Measurements from ENCODE around the gene ARHGAP11A. TPM values are rescaled to one million over a fixed set of nuclear protein-coding genes. Genes with fewer than 3 reads are reported as not detected.

The ARHGAP11A gene
- total and polyA plus RNA-seq, 2 of the 8 experiments (the other 6 are each of a cell fraction or from before 2014, with no cell fraction given) = 8.1 to 112 TPM

GRCh38 chr15:32687556-32687955, 72.3 kb downstream of the ARHGAP11A start (continued):
- TF ChIP-seq RBBP5 (IDR thresholded peaks at IDR 0.05; ENCODE audit: borderline replicate concordance, low read depth, low read length) = no peak
- TF ChIP-seq TEAD4 (IDR thresholded peaks at IDR 0.05; ENCODE audit: low read depth, low read length) = no peak
- no peak for TF ChIP-seq YY1 (IDR thresholded peaks at IDR 0.05; ENCODE audit: low read depth, low read length)
- TF ChIP-seq ZNF274 (IDR thresholded peaks at IDR 0.05; ENCODE audit: borderline replicate concordance, extremely low read depth, low read length) = no peak
- no peak for TF ChIP-seq TAF1 (IDR thresholded peaks at IDR 0.05; ENCODE audit: low read depth, low read length)
- TF ChIP-seq EGR1 (IDR thresholded peaks at IDR 0.05; ENCODE audit: borderline replicate concordance, low read depth, low read length) = no peak
